Thoracic aorta (tissue), 2 donors: ENCODE results near the gene SNAPC2. TPM values are rescaled to one million over a fixed set of nuclear protein-coding genes. Genes with fewer than 3 reads are reported as not detected.

Experiments used
- ATAC-seq: fragments of 150-250 bp; one replicate; pipeline ENCODE4 v1.8.0; 2017; ENCODE audit warnings: low read depth; ENCODE audit not compliant: insufficient number of reproducible peaks, low FRiP score
- DNase-seq: peaks from one replicate; pipeline ENCODE4 v3.0.0-alpha.2; 2020; ENCODE audit warnings: low spot score
- H3K27ac ChIP-seq, 2 donors: fragments of 200-600 bp; sonication (generic); 1 replicate in 1 of 2; 2 replicates in 1 of 2; pipeline ENCODE4 v1.5.1; 2016; ENCODE audit warnings: mild to moderate bottlenecking in 2 of 2, moderate library complexity in 2 of 2
- H3K27me3 ChIP-seq: fragments of 200-600 bp; sonication (generic); replicated peaks from 2 replicates; pipeline ENCODE4 v1.6.0; 2016; ENCODE audit warnings: mild to moderate bottlenecking; ENCODE audit not compliant: insufficient read depth
- H3K36me3 ChIP-seq: fragments of 200-600 bp; sonication (generic); one replicate; pipeline ENCODE4 v1.5.1; 2016
- H3K4me1 ChIP-seq, 2 donors: fragments of 200-600 bp; sonication (generic); 1 replicate in 1 of 2; 2 replicates in 1 of 2; pipeline versions ENCODE4 v1.5.1 to v1.6.0; 2016; ENCODE audit warnings: low read depth in 2 of 2, mild to moderate bottlenecking in 1 of 2; ENCODE audit not compliant: control insufficient read depth in 1 of 2
- H3K4me3 ChIP-seq: fragments of 200-600 bp; sonication (generic); 2 replicates; pipeline ENCODE4 v1.5.1; 2016; ENCODE audit warnings: mild to moderate bottlenecking
- H3K9me3 ChIP-seq: fragments of 200-600 bp; sonication (generic); 2 replicates; pipeline ENCODE4 v1.5.1; 2016
- total RNA-seq, 2 donors: library from RNA; depleted of rRNA; stranded (reverse); fragments of >200 nt; gene quantifications; one replicate each; pipeline versions ENCODE4 v1.1.0 to v1.2.3, GENCODE V29; 2016
- TF ChIP-seq, protein P1 (sequence below): fragments of 200-600 bp; sonication (generic); IDR thresholded peaks from one replicate; pipeline ENCODE4 v1.5.1; 2019; ENCODE audit warnings: antibody characterized with exemption

Gene SNAPC2
- total RNA-seq, 2 donors from 2014 or later, result 13.3 to 26.1 TPM

DNA sequence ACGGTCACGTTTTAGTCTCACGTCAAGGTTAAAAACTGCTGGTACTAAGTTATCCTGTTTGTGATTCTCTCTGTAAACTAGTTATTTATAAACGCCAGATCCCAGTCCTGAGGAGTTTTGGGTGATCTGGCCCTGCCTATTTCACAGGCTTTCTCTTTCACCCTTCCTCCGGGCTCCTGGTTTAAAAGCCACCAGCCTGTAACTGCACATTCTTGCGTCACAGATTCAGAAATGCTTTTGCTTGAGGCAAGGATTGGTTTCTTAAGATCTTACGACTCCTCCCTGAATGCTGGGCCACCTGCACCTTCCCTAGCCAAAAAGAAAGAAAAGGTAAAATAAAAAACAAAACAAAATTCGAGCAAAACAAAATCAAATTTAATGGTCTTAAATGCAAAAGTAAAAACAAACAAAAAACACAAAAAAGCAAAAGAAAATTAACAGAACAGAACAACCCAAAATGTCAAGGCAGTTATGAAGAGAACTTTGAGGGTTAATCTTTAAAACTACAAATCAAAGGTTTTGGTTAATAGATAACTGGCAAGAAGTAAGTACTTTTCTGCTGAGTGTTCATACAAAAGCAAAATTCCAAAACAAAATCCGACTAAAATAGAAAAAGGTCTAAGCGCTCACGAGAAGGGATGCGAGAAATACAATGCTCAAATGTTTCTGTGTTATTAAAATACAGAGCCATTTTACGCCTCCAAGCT, 41.9 kb downstream of the SNAPC2 start:
- no peaks in the 10 kb centered on the region for H3K9me3 ChIP-seq
- H3K27ac ChIP-seq, result no peak overlapping the region
- H3K27me3 ChIP-seq, result no peaks in the 10 kb centered on the region
- no peaks in the 10 kb centered on the region for H3K4me1 ChIP-seq
- DNase-seq, result no peak
- TF ChIP-seq, protein P1, sequence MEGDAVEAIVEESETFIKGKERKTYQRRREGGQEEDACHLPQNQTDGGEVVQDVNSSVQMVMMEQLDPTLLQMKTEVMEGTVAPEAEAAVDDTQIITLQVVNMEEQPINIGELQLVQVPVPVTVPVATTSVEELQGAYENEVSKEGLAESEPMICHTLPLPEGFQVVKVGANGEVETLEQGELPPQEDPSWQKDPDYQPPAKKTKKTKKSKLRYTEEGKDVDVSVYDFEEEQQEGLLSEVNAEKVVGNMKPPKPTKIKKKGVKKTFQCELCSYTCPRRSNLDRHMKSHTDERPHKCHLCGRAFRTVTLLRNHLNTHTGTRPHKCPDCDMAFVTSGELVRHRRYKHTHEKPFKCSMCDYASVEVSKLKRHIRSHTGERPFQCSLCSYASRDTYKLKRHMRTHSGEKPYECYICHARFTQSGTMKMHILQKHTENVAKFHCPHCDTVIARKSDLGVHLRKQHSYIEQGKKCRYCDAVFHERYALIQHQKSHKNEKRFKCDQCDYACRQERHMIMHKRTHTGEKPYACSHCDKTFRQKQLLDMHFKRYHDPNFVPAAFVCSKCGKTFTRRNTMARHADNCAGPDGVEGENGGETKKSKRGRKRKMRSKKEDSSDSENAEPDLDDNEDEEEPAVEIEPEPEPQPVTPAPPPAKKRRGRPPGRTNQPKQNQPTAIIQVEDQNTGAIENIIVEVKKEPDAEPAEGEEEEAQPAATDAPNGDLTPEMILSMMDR, result no peak
- ATAC-seq, result no peak
- H3K36me3 ChIP-seq, result peaks cover 42% of the 10 kb centered on the region
- no peak overlapping the region for H3K4me3 ChIP-seq

DNA sequence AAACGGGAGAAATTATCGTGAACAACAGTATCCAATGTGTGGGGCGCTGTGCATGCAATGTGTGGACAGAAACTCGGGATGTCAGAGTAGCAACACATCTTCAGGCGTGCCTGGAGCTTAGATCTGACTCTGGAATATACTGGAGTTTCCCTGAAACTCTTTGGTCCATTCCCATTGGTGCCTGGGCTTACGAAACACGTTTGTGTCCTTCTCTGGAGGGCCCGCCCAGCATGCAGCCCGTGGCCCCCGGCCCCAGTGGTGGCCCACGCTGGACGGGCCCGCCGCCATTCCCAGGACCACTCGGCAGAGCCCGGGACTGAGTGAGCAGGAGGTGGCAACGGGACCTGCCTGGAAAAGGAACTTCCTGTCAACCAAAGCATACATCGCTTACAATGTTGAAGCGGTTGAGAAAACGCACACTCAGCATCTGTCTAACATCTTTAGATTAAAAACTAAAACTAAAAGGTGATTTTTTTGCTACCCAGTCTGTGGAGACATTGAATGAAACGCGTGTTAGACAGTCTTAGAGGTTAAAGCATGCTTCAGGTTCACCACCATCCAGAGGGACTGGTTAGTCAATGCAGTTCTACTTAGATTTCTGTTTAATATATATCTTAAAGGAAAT, 42.6 kb downstream of the SNAPC2 start:
- Histone ChIP-seq H3K4me1 (no peaks in the 10 kb centered on the region), H3K4me3 (no peak overlapping the region), H3K9me3 (no peaks in the 10 kb centered on the region), H3K36me3 (peaks cover 49% of the 10 kb centered on the region), H3K27me3 (no peaks in the 10 kb centered on the region), H3K27ac (no peak overlapping the region)
- TF ChIP-seq, protein P1, result no peak
- DNase-seq (no peak), ATAC-seq (no peak)

DNA sequence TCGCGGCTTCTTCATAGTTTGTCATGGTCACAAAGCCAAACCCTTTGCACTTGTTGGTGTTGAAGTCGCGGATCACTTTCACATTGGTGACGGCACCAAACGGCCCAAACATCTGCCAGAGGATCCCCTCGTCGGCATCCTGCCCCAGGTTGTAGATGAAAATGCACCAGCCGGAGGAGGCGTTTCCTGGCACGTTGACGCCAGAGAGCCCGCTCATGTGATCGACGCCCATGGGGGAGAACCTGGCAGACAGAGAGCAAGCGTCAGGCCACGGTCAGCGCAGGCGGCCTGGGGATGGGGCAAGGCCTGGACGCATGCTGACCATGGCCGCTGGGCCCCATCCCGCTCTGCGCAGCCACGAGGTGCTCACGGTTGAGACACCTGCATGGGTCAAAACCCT, 43.4 kb downstream of the SNAPC2 start:
- no peaks in the 10 kb centered on the region for H3K27me3 ChIP-seq
- no peak for DNase-seq
- TF ChIP-seq, protein P1, result no peak
- H3K36me3 ChIP-seq, result peaks cover 54% of the 10 kb centered on the region
- H3K9me3 ChIP-seq, result no peaks in the 10 kb centered on the region
- no peak for ATAC-seq
- no peaks in the 10 kb centered on the region for H3K4me1 ChIP-seq
- H3K27ac ChIP-seq, result no peak overlapping the region
- no peak overlapping the region for H3K4me3 ChIP-seq

DNA sequence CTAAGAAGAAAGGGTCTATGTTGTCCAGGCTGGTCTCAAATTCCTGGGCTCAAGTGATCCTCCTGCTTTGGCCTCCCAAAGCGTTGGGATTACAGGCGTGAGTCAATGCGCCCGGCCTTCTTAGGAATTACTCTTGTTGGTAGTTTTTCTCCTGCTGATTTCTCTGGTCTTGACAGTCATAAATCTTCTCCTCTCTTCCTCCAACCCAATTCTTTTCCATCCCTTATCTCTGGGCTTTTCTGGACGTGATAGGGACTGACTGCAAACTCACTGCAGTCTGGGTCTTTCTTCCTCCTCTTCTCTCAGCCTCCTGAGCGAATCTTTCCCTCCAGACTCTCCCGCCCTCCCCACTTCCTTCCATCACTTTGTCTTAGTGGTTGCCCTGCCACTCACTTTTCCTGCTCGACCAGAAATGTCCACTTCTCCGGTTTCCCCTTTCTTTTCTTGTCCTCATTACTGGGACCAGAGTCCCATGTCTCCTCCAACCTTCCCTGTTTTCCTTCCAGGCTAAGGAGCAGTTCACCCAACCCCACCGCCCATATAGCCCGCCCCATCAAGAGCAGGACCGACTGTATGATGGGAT, 45.2 kb downstream of the SNAPC2 start:
- ATAC-seq, result no peak
- Histone ChIP-seq H3K9me3 (no peaks in the 10 kb centered on the region), H3K4me1 (no peaks in the 10 kb centered on the region), H3K4me3 (no peak overlapping the region), H3K27me3 (no peaks in the 10 kb centered on the region), H3K36me3 (peaks cover 47% of the 10 kb centered on the region), H3K27ac (no peak overlapping the region)
- DNase-seq, result no peak
- TF ChIP-seq, protein P1, result no peak

DNA sequence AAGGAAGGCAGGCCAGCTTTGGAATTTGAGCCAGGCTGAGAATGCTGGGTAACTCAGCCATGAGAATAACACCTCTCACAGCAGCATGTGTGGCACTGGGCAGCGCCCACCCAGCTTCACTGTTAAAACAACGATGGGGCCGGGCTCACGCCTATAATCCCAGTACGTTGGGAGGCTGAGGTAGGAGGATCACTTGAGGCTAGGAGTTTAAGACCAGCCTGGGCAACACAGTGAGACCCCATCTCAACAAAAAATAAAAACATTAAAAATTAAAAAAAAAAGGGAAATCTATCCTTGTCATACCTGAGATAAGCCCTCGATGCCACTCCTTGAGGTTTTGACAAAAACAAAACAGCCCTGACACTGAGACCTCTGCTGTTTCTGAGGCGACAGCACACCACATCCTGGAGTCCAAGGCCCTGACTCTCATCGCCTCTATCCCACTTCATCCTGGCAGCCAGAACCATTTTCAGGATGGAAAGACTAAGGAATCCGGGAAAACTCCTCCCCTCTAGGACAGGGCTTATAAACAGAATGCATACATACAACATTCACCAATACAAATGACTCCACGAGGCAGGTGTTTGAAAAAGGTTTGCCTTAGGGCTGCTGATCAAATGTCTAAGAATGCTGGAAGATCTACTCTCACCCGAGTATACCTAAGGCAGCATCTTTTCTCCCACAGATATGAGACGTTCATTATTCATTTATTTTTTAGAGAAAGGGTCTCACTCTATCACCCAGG, 46.0 kb downstream of the SNAPC2 start:
- H3K36me3 ChIP-seq, result peaks cover 51% of the 10 kb centered on the region
- no peak overlapping the region for H3K4me3 ChIP-seq
- H3K27me3 ChIP-seq, result no peaks in the 10 kb centered on the region
- no peaks in the 10 kb centered on the region for H3K9me3 ChIP-seq
- H3K27ac ChIP-seq, result no peak overlapping the region
- DNase-seq (no peak), ATAC-seq (no peak)
- TF ChIP-seq, protein P1, result no peak
- H3K4me1 ChIP-seq, result no peaks in the 10 kb centered on the region
